CD4-positive, CD25-positive, alpha-beta regulatory T cell (primary cell): ENCODE results near the gene ATP8B2. TPM values are rescaled to one million over a fixed set of nuclear protein-coding genes. Genes with fewer than 3 reads are reported as not detected.
A peak's percentile ranks its signal among the peaks of the same experiment; 100 is the strongest.
"Not testable (repeated sequence)": the region's sequence is repeated elsewhere in the genome, so short reads cannot be mapped to it uniquely, and the experiment has no call there.

Experiments used
- ATAC-seq, 2 donors: fragments of 150-1000 bp; cut with Tn5 transposase; one replicate each; pipeline ENCODE4 v1.10.0; 2021; ENCODE audit warnings: low read depth in 2 of 2, moderate number of reproducible peaks in 2 of 2, moderate library complexity in 1 of 2
- DNase-seq, 3 donors: peaks; one replicate each; pipeline versions ENCODE4 v3.0.0 to v3.0.0-alpha.2; 2012 to 2022; ENCODE audit warnings: mixed read lengths in 1 of 3
- H3K27ac ChIP-seq: one replicate; pipeline ENCODE4 v1.7.0; 2013; ENCODE audit warnings: mild to moderate bottlenecking, low read length; ENCODE audit not compliant: insufficient read depth, poor library complexity, severe bottlenecking
- H3K27me3 ChIP-seq: one replicate; pipeline ENCODE4 v1.7.0; 2013; ENCODE audit warnings: low read length; ENCODE audit not compliant: control insufficient read depth, insufficient read depth
- H3K36me3 ChIP-seq: one replicate; pipeline ENCODE4 v1.7.0; 2013; ENCODE audit warnings: mild to moderate bottlenecking, low read length, moderate library complexity; ENCODE audit not compliant: control insufficient read depth, insufficient read depth
- H3K4me1 ChIP-seq: 2 replicates; pipeline ENCODE4 v1.7.0; 2013; ENCODE audit warnings: mild to moderate bottlenecking, low read length; ENCODE audit not compliant: insufficient read depth, control insufficient read depth, poor library complexity, severe bottlenecking
- H3K4me3 ChIP-seq: one replicate; pipeline ENCODE4 v1.7.0; 2013; ENCODE audit warnings: low read depth, mild to moderate bottlenecking, low read length, moderate library complexity
- H3K9me3 ChIP-seq, 2 experiments: 1 replicate in 1 of 2; 2 replicates in 1 of 2; pipeline ENCODE4 v1.7.0; 2013; ENCODE audit warnings: low read length in 2 of 2, mild to moderate bottlenecking in 1 of 2, moderate library complexity in 1 of 2; ENCODE audit not compliant: control insufficient read depth in 2 of 2
- H3K27ac Mint-ChIP-seq, 3 donors: one replicate each; pipeline ENCODE4 v1.8.0; 2020 to 2022; ENCODE audit warnings: mild to moderate bottlenecking in 3 of 3, mixed read lengths in 3 of 3, moderate library complexity in 2 of 3
- H3K27me3 Mint-ChIP-seq: one replicate; pipeline ENCODE4 v1.8.0; 2022; ENCODE audit warnings: mild to moderate bottlenecking, mixed read lengths
- H3K36me3 Mint-ChIP-seq: one replicate; pipeline ENCODE4 v1.8.0; 2020; ENCODE audit warnings: mixed read lengths
- H3K4me1 Mint-ChIP-seq, 4 donors: one replicate each; pipeline ENCODE4 v1.8.0; 2020 to 2022; ENCODE audit warnings: mixed read lengths in 4 of 4, mild to moderate bottlenecking in 1 of 4
- H3K4me3 Mint-ChIP-seq, 4 donors: one replicate each; pipeline ENCODE4 v1.8.0; 2020 to 2022; ENCODE audit warnings: mild to moderate bottlenecking in 4 of 4, mixed read lengths in 4 of 4, moderate library complexity in 3 of 4
- H3K9me3 Mint-ChIP-seq, 7 donors: one replicate each; pipeline ENCODE4 v1.8.0; 2020 to 2022; ENCODE audit warnings: mixed read lengths in 7 of 7, mild to moderate bottlenecking in 3 of 7, moderate library complexity in 2 of 7
- polyA plus RNA-seq, 4 donors: library from polyadenylated mRNA; unstranded; fragments of 300-500 nt; fragmentation: Illumina TruSeq; gene quantifications; one replicate each; pipeline ENCODE4 v1.2.3, GENCODE V29; 2021
- total RNA-seq: library from RNA; stranded (reverse); gene quantifications from one replicate; pipeline ENCODE4 v1.2.3, GENCODE V29; 2022

The ATP8B2 gene
- total and polyA plus RNA-seq, 5 donors from 2014 or later: 76.0 to 267 (median 118) TPM

- Mint-ChIP-seq H3K27me3 (no peaks in the 10 kb centered on the region), H3K4me1 (peaks cover 12 to 90% (median 52%) of the 10 kb centered on the region in 4 donors), H3K36me3 (peaks cover 38% of the 10 kb centered on the region), H3K9me3 (no peaks in the 10 kb centered on the region), H3K27ac (peak overlapping the region; percentile 48 to 97 (median 89)), H3K4me3 (peak overlapping the region; percentile 80 to 98 (median 92))
- DNase-seq (peak in 1 of 3 donors; percentile 65), ATAC-seq (no peak)
- Histone ChIP-seq H3K36me3 (peaks cover 49% of the 10 kb centered on the region), H3K27me3 (no peaks in the 10 kb centered on the region), H3K27ac (peak overlapping the region; percentile 91), H3K4me3 (peak overlapping the region; percentile 91), H3K4me1 (peaks cover 91% of the 10 kb centered on the region), H3K9me3 (no peaks in the 10 kb centered on the region)
Measured at GRCh38 chr1:154330669-154331068, 5.3 kb downstream of the ATP8B2 start.

- peaks cover 28 to 94% (median 65%) of the 10 kb centered on the region in 4 donors for H3K4me1 Mint-ChIP-seq
- H3K27me3 ChIP-seq: no peaks in the 10 kb centered on the region
- H3K4me1 ChIP-seq: peaks cover 96% of the 10 kb centered on the region
- peak overlapping the region; percentile 89 to 98 (median 93) for H3K27ac Mint-ChIP-seq
- H3K27ac ChIP-seq: peak overlapping the region; percentile 82
- DNase-seq (no peak), ATAC-seq (no peak)
- H3K9me3 ChIP-seq: no peaks in the 10 kb centered on the region
- peaks cover 61% of the 10 kb centered on the region for H3K36me3 Mint-ChIP-seq
- H3K27me3 Mint-ChIP-seq: no peaks in the 10 kb centered on the region
- peak overlapping the region; percentile 44 for H3K4me3 ChIP-seq
- H3K36me3 ChIP-seq: peaks cover 58% of the 10 kb centered on the region
- H3K9me3 Mint-ChIP-seq: no peaks in the 10 kb centered on the region
- H3K4me3 Mint-ChIP-seq: peak overlapping the region; percentile 82 to 89 (median 84)
Measured at GRCh38 chr1:154334079-154335024, 9.0 kb downstream of the ATP8B2 start.

- Mint-ChIP-seq H3K36me3 (peaks cover 65% of the 10 kb centered on the region), H3K9me3 (no peaks in the 10 kb centered on the region), H3K4me1 (peaks cover 25 to 94% (median 65%) of the 10 kb centered on the region in 4 donors), H3K27ac (peak overlapping the region; percentile 89 to 98 (median 93)), H3K27me3 (no peaks in the 10 kb centered on the region), H3K4me3 (peak overlapping the region; percentile 82 to 89 (median 84))
- H3K4me1 ChIP-seq: peaks cover 96% of the 10 kb centered on the region
- DNase-seq (peak; percentile 82 to 98 (median 88)), ATAC-seq (peak; percentile 89 to 95)
- H3K36me3 ChIP-seq: peaks cover 65% of the 10 kb centered on the region
- no peaks in the 10 kb centered on the region for H3K9me3 ChIP-seq
- peak overlapping the region; percentile 82 for H3K27ac ChIP-seq
- H3K4me3 ChIP-seq: peak overlapping the region; percentile 44
- no peaks in the 10 kb centered on the region for H3K27me3 ChIP-seq
Measured at GRCh38 chr1:154335025-154335714, 9.8 kb downstream of the ATP8B2 start.

GRCh38 chr1:154337253-154337894, 12.0 kb downstream of the ATP8B2 start:
- Mint-ChIP-seq H3K36me3 (peaks cover 69% of the 10 kb centered on the region), H3K4me3 (peak overlapping the region; percentile 85 to 95 (median 86)), H3K9me3 (no peaks in the 10 kb centered on the region), H3K27me3 (no peaks in the 10 kb centered on the region), H3K4me1 (peaks cover 25 to 94% (median 67%) of the 10 kb centered on the region in 4 donors), H3K27ac (peak overlapping the region; percentile 89 to 100 (median 91))
- no peaks in the 10 kb centered on the region for H3K27me3 ChIP-seq
- peaks cover 65% of the 10 kb centered on the region for H3K36me3 ChIP-seq
- peak overlapping the region; percentile 79 for H3K4me3 ChIP-seq
- DNase-seq (peak in 2 of 3 donors; percentile 45 to 70), ATAC-seq (peak; percentile 31 to 45)
- H3K4me1 ChIP-seq: peaks cover 97% of the 10 kb centered on the region
- H3K9me3 ChIP-seq: no peaks in the 10 kb centered on the region
- H3K27ac ChIP-seq: peak overlapping the region; percentile 77

- H3K27ac ChIP-seq: peak overlapping the region; percentile 77
- Mint-ChIP-seq H3K9me3 (no peaks in the 10 kb centered on the region), H3K4me3 (peak overlapping the region; percentile 68 to 87 (median 86)), H3K4me1 (peaks cover 30 to 95% (median 74%) of the 10 kb centered on the region in 4 donors), H3K36me3 (peaks cover 73% of the 10 kb centered on the region), H3K27ac (peak overlapping the region; percentile 89 to 100 (median 91)), H3K27me3 (no peaks in the 10 kb centered on the region)
- H3K27me3 ChIP-seq: no peaks in the 10 kb centered on the region
- H3K4me3 ChIP-seq: peak overlapping the region; percentile 79
- H3K9me3 ChIP-seq: no peaks in the 10 kb centered on the region
- ATAC-seq (no peak), DNase-seq (no peak)
- H3K36me3 ChIP-seq: peaks cover 63% of the 10 kb centered on the region
- peaks cover 100% of the 10 kb centered on the region for H3K4me1 ChIP-seq
Measured at GRCh38 chr1:154338875-154339274, 13.6 kb downstream of the ATP8B2 start.

GRCh38 chr1:154341366-154341765, 16.0 kb downstream of the ATP8B2 start:
- Mint-ChIP-seq H3K4me3 (peak overlapping the region; percentile 64 to 97 (median 85)), H3K27ac (peak overlapping the region; percentile 91 to 100 (median 97)), H3K36me3 (peaks cover 81% of the 10 kb centered on the region), H3K4me1 (peaks cover 34 to 97% (median 77%) of the 10 kb centered on the region in 4 donors)
- not testable (repeated sequence) for ATAC-seq, H3K9me3 Mint-ChIP-seq, H3K27me3 ChIP-seq, H3K4me3 ChIP-seq, H3K9me3 ChIP-seq, H3K27me3 Mint-ChIP-seq, DNase-seq
- peak overlapping the region; percentile 77 for H3K27ac ChIP-seq
- peaks cover 72% of the 10 kb centered on the region for H3K36me3 ChIP-seq
- H3K4me1 ChIP-seq: peaks cover 100% of the 10 kb centered on the region

- peak overlapping the region; percentile 91 to 100 (median 97) for H3K27ac Mint-ChIP-seq
- H3K9me3 Mint-ChIP-seq: no peaks in the 10 kb centered on the region
- no peak for ATAC-seq
- H3K27ac ChIP-seq: peak overlapping the region; percentile 77
- no peaks in the 10 kb centered on the region for H3K27me3 Mint-ChIP-seq
- no peak for DNase-seq
- H3K9me3 ChIP-seq: no peaks in the 10 kb centered on the region
- H3K4me1 Mint-ChIP-seq: peaks cover 34 to 98% (median 78%) of the 10 kb centered on the region in 4 donors
- H3K4me3 Mint-ChIP-seq: peak overlapping the region; percentile 90 to 97 (median 96)
- H3K36me3 ChIP-seq: peaks cover 79% of the 10 kb centered on the region
- H3K4me1 ChIP-seq: peaks cover 100% of the 10 kb centered on the region
- peaks cover 83% of the 10 kb centered on the region for H3K36me3 Mint-ChIP-seq
- H3K27me3 ChIP-seq: no peaks in the 10 kb centered on the region
- peak overlapping the region; percentile 94 for H3K4me3 ChIP-seq
Measured at GRCh38 chr1:154342132-154342531, 16.8 kb downstream of the ATP8B2 start.
